Suprapubic skin (tissue), 4 donors: ENCODE measurements around the gene HS6ST1. TPM values are rescaled to one million over a fixed set of nuclear protein-coding genes. Genes with fewer than 3 reads are reported as not detected.

Source experiments
- DNase-seq, 2 donors: peaks; one replicate each; pipeline ENCODE4 v3.0.0-alpha.2; 2019; ENCODE audit warnings: low spot score in 2 of 2
- H3K27ac ChIP-seq: fragments of 200-600 bp; sonication (generic); one replicate; pipeline ENCODE4 v1.5.1; 2019
- H3K27me3 ChIP-seq: fragments of 200-600 bp; sonication (generic); one replicate; pipeline ENCODE4 v1.5.1; 2019
- H3K36me3 ChIP-seq: fragments of 200-600 bp; sonication (generic); one replicate; pipeline ENCODE4 v1.5.1; 2019
- H3K4me1 ChIP-seq: fragments of 200-600 bp; sonication (generic); one replicate; pipeline ENCODE4 v1.5.1; 2019
- H3K4me3 ChIP-seq: fragments of 200-600 bp; sonication (generic); one replicate; pipeline ENCODE4 v1.5.1; 2019; ENCODE audit warnings: mild to moderate bottlenecking
- H3K9me3 ChIP-seq: fragments of 200-600 bp; sonication (generic); one replicate; pipeline ENCODE4 v1.5.1; 2019
- CTCF ChIP-seq, 2 donors: fragments of 200-600 bp in 1 of 2; fragments of 450-650 bp in 1 of 2; sonication (generic) in 1 of 2; IDR thresholded peaks; one replicate each; pipeline ENCODE4 v1.5.1; 2016 to 2019; ENCODE audit warnings: antibody characterized with exemption in 2 of 2, mild to moderate bottlenecking in 1 of 2, moderate library complexity in 1 of 2
- EP300 ChIP-seq: sonication (generic); formaldehyde crosslinking; IDR thresholded peaks from one replicate; pipeline ENCODE4 v1.6.1; 2017; ENCODE audit warnings: antibody characterized with exemption
- POLR2A ChIP-seq, 2 donors: fragments of 450-650 bp; IDR thresholded peaks; one replicate each; pipeline ENCODE4 v1.6.1; 2017; ENCODE audit warnings: antibody characterized with exemption in 2 of 2, mild to moderate bottlenecking in 2 of 2, moderate library complexity in 2 of 2
- POLR2AphosphoS5 ChIP-seq, 3 donors: sonication (generic); formaldehyde crosslinking; IDR thresholded peaks; one replicate each; pipeline ENCODE4 v1.6.1; 2017; ENCODE audit warnings: antibody characterized with exemption in 3 of 3
- WGBS: methylation state at CpG from one replicate; pipeline ENCODE4 v1.1.5; 2018; 5-methylcytosine and 5-hydroxymethylcytosine counted together
- total RNA-seq, 4 donors: library from RNA; depleted of rRNA; stranded (reverse); fragments of >200 nt; gene quantifications; one replicate each; pipeline ENCODE4 v1.1.0, GENCODE V29; 2016

The HS6ST1 gene
- total RNA-seq, 4 donors from 2014 or later = 55.7 to 75.0 (median 67.3) TPM

- WGBS = 100% methylated on average over 1 of the region's 1 CpG
- Histone ChIP-seq H3K27me3 (no peaks in the 10 kb centered on the region), H3K4me3 (no peak overlapping the region), H3K4me1 (peaks cover 5% of the 10 kb centered on the region), H3K36me3 (no peaks in the 10 kb centered on the region), H3K9me3 (no peaks in the 10 kb centered on the region), H3K27ac (no peak overlapping the region)
- no peak for TF ChIP-seq POLR2AphosphoS5 (IDR thresholded peaks at IDR 0.05)
- no peak for TF ChIP-seq CTCF (IDR thresholded peaks at IDR 0.05)
- no peak for TF ChIP-seq POLR2A (IDR thresholded peaks at IDR 0.05)
- TF ChIP-seq EP300 = no peak
- no peak for DNase-seq
Measured at GRCh38 chr2:128227862-128228261, 90.8 kb downstream of the HS6ST1 start.

- Histone ChIP-seq H3K27ac (no peak overlapping the region), H3K36me3 (no peaks in the 10 kb centered on the region), H3K4me3 (no peak overlapping the region), H3K4me1 (no peaks in the 10 kb centered on the region), H3K27me3 (no peaks in the 10 kb centered on the region), H3K9me3 (no peaks in the 10 kb centered on the region)
- DNase-seq = peak in 1 of 2 donors; percentile 31
- 74% methylated on average over 8 of the region's 8 CpGs for WGBS
- no peak for TF ChIP-seq EP300
- no peak for TF ChIP-seq POLR2AphosphoS5 (IDR thresholded peaks at IDR 0.05)
Measured at GRCh38 chr2:128219891-128220290, 98.8 kb downstream of the HS6ST1 start.

DNA sequence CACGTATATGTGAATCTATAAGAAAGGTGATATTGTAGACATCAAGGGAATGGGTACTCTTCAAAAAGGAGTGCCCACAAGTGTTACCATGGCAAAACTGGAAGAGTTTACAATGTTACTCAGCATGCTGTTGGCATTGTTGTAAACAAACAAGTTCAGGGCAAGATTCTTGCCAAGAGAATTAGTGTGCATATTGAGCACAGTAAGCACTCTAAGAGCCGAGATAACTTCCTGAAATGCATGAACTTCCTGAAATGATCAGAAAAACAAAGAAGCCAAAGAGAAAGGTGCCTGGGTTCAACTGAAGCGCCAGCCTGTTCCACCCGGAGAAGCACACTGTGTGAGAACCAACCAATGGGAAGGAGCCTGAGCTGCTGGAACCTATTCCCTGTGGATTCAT, 101.0 kb downstream of the HS6ST1 start:
- no peak overlapping the region for H3K4me3 ChIP-seq
- DNase-seq = no peak
- H3K4me1 ChIP-seq = no peaks in the 10 kb centered on the region
- no peaks in the 10 kb centered on the region for H3K36me3 ChIP-seq
- WGBS = 56% methylated on average over 4 of the region's 4 CpGs
- TF ChIP-seq POLR2AphosphoS5 (IDR thresholded peaks at IDR 0.05) (no peak), POLR2A (IDR thresholded peaks at IDR 0.05) (no peak), CTCF (IDR thresholded peaks at IDR 0.05) (no peak), EP300 (no peak)
- no peaks in the 10 kb centered on the region for H3K9me3 ChIP-seq
- H3K27me3 ChIP-seq = no peaks in the 10 kb centered on the region
- H3K27ac ChIP-seq = no peak overlapping the region

GRCh38 chr2:128215897-128216642, 102.6 kb downstream of the HS6ST1 start:
- H3K36me3 ChIP-seq = no peaks in the 10 kb centered on the region
- H3K27ac ChIP-seq = no peak overlapping the region
- TF ChIP-seq POLR2A (IDR thresholded peaks at IDR 0.05) (no peak), CTCF (IDR thresholded peaks at IDR 0.05) (no peak), EP300 (no peak), POLR2AphosphoS5 (IDR thresholded peaks at IDR 0.05) (no peak)
- no peak overlapping the region for H3K4me3 ChIP-seq
- no peak for DNase-seq
- H3K9me3 ChIP-seq = no peaks in the 10 kb centered on the region
- WGBS = 77% methylated on average over 10 of the region's 10 CpGs
- no peaks in the 10 kb centered on the region for H3K4me1 ChIP-seq
- no peaks in the 10 kb centered on the region for H3K27me3 ChIP-seq

Other genes starting within 250 kb of the HS6ST1 start
- gene UGGT1, start 227.7 kb downstream of the HS6ST1 start, total RNA-seq = 10 to 100 TPM; 31.3 to 34.6 (median 32.8) TPM